GM12878 (cell line): ENCODE measurements around the gene KCNMB3. TPM values are rescaled to one million over a fixed set of nuclear protein-coding genes. Genes with fewer than 3 reads are reported as not detected.

Experiments
- BCL11A ChIP-seq: IDR thresholded peaks from 2 replicates; pipeline ENCODE4 v1.6.1; 2011; ENCODE audit warnings: low read depth, low read length
- CHD2 ChIP-seq: IDR thresholded peaks from 2 replicates; pipeline ENCODE4 v1.6.1; 2011; ENCODE audit warnings: low read depth, low read length, improper control_type of control experiment, borderline replicate concordance
- HDGF ChIP-seq: fragments of 450-650 bp; IDR thresholded peaks from 2 replicates; pipeline ENCODE4 v1.6.1; 2016; ENCODE audit warnings: antibody characterized with exemption
- MYC ChIP-seq: IDR thresholded peaks from 2 replicates; pipeline ENCODE4 v1.6.1; 2011; ENCODE audit warnings: mild to moderate bottlenecking, low read length, moderate library complexity, inconsistent platforms; ENCODE audit not compliant: insufficient read depth, insufficient replicate concordance, insufficient read length, severe bottlenecking
- NFYA ChIP-seq: IDR thresholded peaks from 2 replicates; pipeline ENCODE4 v1.6.1; 2011; ENCODE audit warnings: low read depth, mild to moderate bottlenecking, low read length, improper control_type of control experiment, borderline replicate concordance
- NR2C2 ChIP-seq: IDR thresholded peaks from 2 replicates; pipeline ENCODE4 v1.6.1; 2011; ENCODE audit warnings: borderline replicate concordance, low read depth; ENCODE audit not compliant: control insufficient read depth, insufficient read length
- SREBF2 ChIP-seq: IDR thresholded peaks from 2 replicates; pipeline ENCODE4 v1.6.1; 2012; ENCODE audit warnings: mild to moderate bottlenecking, low read length
- SUZ12 ChIP-seq: fragments of 200-600 bp; sonication (generic); IDR thresholded peaks from one replicate; pipeline ENCODE4 v1.6.1; 2018; ENCODE audit warnings: antibody characterized with exemption, mild to moderate bottlenecking; ENCODE audit not compliant: unreplicated experiment
- TBL1XR1 ChIP-seq: IDR thresholded peaks from 2 replicates; pipeline ENCODE4 v1.6.1; 2012; ENCODE audit warnings: low read depth, low read length, improper control_type of control experiment
- polyA plus RNA-seq, 11 experiments: library from polyadenylated mRNA; depleted of rRNA in 4 of 11; unstranded in 6 of 11; stranded (reverse) in 5 of 11; fragments of >200 nt; fragmentation: Nextera tagmentation in 4 of 11; fragmentation: Illumina TruSeq in 1 of 11; extraction: Ambion mirVana in 4 of 11; extraction: Trizol in 1 of 11; gene quantifications; 1 replicate in 1 of 11; 2 replicates in 10 of 11; pipeline versions ENCODE4 v1.2.1 to v1.2.3, GENCODE V29; 2011 to 2016; ENCODE audit warnings: inconsistent platforms in 2 of 11, missing spikeins in 2 of 11, low read depth in 1 of 11
- total RNA-seq, 4 experiments: library from RNA; depleted of rRNA in 3 of 4; stranded (reverse); fragments of >200 nt in 3 of 4; fragmentation: Illumina TruSeq in 1 of 4; extraction: Trizol in 1 of 4; gene quantifications; 2 replicates each; pipeline versions ENCODE4 v1.2.1 to v1.2.3, GENCODE V29; 2013 to 2021
- TF ChIP-seq, protein P1 (sequence below): fragments of 450-650 bp; IDR thresholded peaks from 2 replicates; pipeline ENCODE4 v1.6.1; 2014; ENCODE audit warnings: mild to moderate bottlenecking
- TF ChIP-seq, protein P2 (sequence below): IDR thresholded peaks from 2 replicates; pipeline ENCODE4 v1.6.1; 2011; ENCODE audit warnings: mild to moderate bottlenecking, low read depth, low read length, moderate library complexity; ENCODE audit not compliant: insufficient replicate concordance
- TF ChIP-seq, protein P3 (sequence below): IDR thresholded peaks from 2 replicates; pipeline ENCODE4 v1.6.1; 2011; ENCODE audit warnings: borderline replicate concordance, low read depth, mild to moderate bottlenecking, moderate library complexity, mixed read lengths, low read length; ENCODE audit not compliant: insufficient read depth; ENCODE audit errors: extremely low read length
- TF ChIP-seq, protein P4 (sequence below): fragments of 150-350 bp; IDR thresholded peaks from 2 replicates; pipeline ENCODE4 v1.6.1; 2016; ENCODE audit warnings: low read depth, low read length
- TF ChIP-seq, protein P5 (sequence below): fragments of 450-650 bp; IDR thresholded peaks from 2 replicates; pipeline ENCODE4 v1.6.1; 2016; ENCODE audit warnings: mild to moderate bottlenecking, moderate library complexity, borderline replicate concordance
- TF ChIP-seq, protein P6 (sequence below): fragments of 150-350 bp; IDR thresholded peaks from 2 replicates; pipeline ENCODE4 v1.6.1; 2014; ENCODE audit warnings: mild to moderate bottlenecking, low read depth, low read length

The KCNMB3 gene
- total and polyA plus RNA-seq, 10 of the 15 experiments (the other 5 are each of a cell fraction or from before 2014, with no cell fraction given), result 0.20 to 4.6 (median 2.2) TPM

DNA sequence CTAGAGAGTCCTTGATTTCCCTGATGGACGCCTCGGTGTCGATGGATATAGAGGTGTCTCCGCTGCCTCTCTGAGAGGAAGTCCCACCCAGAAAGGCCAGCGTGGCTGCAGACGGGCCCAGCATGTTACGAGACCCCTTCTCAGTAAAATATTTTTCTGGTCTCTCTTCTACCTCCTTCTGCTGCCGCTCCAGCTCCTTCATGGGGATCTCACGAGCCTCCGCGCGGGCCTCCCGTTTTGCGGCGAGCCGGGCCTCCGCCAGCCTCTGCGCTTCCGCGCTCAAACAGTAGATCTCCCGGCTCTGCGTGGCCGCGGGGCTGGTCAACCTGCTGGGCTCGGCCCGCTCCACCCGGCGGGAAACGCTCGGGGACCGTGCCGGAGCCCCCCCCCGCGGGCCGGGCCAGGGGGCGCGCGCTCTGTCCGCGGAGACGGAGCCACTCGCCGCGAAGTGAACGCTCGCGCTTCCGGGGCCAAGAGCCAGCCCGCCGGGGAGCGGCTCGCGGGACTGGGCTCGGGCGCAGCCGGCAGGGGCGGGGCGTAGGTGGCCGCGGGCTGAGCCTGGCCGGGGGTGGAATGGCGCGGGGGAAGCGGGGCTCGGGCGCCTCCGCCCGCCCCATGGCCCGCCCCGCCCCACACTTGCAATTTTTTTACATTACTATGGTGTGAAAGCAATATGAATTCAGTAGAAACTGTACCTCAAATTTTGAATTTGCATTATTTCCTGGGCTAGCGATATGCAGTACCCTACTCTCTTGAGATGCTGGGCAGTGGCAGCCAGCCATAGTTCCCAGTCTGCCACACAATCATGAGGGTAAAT, 10.2 kb upstream of the KCNMB3 start (continued):
- TF ChIP-seq NFYA (no peak), BCL11A (no peak), SUZ12 (no peak), NR2C2 (no peak), CHD2 (0 out of 2 replicates have a peak, but pooled peaks have one; percentile 43), HDGF (no peak), SREBF2 (no peak), TBL1XR1 (no peak), MYC (no peak)
- TF ChIP-seq, protein P1, sequence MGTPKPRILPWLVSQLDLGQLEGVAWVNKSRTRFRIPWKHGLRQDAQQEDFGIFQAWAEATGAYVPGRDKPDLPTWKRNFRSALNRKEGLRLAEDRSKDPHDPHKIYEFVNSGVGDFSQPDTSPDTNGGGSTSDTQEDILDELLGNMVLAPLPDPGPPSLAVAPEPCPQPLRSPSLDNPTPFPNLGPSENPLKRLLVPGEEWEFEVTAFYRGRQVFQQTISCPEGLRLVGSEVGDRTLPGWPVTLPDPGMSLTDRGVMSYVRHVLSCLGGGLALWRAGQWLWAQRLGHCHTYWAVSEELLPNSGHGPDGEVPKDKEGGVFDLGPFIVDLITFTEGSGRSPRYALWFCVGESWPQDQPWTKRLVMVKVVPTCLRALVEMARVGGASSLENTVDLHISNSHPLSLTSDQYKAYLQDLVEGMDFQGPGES, result no peak
- TF ChIP-seq, protein P2, sequence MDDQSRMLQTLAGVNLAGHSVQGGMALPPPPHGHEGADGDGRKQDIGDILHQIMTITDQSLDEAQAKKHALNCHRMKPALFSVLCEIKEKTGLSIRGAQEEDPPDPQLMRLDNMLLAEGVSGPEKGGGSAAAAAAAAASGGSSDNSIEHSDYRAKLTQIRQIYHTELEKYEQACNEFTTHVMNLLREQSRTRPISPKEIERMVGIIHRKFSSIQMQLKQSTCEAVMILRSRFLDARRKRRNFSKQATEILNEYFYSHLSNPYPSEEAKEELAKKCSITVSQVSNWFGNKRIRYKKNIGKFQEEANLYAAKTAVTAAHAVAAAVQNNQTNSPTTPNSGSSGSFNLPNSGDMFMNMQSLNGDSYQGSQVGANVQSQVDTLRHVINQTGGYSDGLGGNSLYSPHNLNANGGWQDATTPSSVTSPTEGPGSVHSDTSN, result no peak
- TF ChIP-seq, protein P3, sequence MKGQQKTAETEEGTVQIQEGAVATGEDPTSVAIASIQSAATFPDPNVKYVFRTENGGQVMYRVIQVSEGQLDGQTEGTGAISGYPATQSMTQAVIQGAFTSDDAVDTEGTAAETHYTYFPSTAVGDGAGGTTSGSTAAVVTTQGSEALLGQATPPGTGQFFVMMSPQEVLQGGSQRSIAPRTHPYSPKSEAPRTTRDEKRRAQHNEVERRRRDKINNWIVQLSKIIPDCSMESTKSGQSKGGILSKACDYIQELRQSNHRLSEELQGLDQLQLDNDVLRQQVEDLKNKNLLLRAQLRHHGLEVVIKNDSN, result no peak
- TF ChIP-seq, protein P4, sequence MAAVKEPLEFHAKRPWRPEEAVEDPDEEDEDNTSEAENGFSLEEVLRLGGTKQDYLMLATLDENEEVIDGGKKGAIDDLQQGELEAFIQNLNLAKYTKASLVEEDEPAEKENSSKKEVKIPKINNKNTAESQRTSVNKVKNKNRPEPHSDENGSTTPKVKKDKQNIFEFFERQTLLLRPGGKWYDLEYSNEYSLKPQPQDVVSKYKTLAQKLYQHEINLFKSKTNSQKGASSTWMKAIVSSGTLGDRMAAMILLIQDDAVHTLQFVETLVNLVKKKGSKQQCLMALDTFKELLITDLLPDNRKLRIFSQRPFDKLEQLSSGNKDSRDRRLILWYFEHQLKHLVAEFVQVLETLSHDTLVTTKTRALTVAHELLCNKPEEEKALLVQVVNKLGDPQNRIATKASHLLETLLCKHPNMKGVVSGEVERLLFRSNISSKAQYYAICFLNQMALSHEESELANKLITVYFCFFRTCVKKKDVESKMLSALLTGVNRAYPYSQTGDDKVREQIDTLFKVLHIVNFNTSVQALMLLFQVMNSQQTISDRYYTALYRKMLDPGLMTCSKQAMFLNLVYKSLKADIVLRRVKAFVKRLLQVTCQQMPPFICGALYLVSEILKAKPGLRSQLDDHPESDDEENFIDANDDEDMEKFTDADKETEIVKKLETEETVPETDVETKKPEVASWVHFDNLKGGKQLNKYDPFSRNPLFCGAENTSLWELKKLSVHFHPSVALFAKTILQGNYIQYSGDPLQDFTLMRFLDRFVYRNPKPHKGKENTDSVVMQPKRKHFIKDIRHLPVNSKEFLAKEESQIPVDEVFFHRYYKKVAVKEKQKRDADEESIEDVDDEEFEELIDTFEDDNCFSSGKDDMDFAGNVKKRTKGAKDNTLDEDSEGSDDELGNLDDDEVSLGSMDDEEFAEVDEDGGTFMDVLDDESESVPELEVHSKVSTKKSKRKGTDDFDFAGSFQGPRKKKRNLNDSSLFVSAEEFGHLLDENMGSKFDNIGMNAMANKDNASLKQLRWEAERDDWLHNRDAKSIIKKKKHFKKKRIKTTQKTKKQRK, result no peak
- TF ChIP-seq, protein P5, sequence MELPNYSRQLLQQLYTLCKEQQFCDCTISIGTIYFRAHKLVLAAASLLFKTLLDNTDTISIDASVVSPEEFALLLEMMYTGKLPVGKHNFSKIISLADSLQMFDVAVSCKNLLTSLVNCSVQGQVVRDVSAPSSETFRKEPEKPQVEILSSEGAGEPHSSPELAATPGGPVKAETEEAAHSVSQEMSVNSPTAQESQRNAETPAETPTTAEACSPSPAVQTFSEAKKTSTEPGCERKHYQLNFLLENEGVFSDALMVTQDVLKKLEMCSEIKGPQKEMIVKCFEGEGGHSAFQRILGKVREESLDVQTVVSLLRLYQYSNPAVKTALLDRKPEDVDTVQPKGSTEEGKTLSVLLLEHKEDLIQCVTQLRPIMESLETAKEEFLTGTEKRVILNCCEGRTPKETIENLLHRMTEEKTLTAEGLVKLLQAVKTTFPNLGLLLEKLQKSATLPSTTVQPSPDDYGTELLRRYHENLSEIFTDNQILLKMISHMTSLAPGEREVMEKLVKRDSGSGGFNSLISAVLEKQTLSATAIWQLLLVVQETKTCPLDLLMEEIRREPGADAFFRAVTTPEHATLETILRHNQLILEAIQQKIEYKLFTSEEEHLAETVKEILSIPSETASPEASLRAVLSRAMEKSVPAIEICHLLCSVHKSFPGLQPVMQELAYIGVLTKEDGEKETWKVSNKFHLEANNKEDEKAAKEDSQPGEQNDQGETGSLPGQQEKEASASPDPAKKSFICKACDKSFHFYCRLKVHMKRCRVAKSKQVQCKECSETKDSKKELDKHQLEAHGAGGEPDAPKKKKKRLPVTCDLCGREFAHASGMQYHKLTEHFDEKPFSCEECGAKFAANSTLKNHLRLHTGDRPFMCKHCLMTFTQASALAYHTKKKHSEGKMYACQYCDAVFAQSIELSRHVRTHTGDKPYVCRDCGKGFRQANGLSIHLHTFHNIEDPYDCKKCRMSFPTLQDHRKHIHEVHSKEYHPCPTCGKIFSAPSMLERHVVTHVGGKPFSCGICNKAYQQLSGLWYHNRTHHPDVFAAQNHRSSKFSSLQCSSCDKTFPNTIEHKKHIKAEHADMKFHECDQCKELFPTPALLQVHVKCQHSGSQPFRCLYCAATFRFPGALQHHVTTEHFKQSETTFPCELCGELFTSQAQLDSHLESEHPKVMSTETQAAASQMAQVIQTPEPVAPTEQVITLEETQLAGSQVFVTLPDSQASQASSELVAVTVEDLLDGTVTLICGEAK, result peak; percentile 38; the same call in 1 of the 2 replicates
- TF ChIP-seq, protein P6, sequence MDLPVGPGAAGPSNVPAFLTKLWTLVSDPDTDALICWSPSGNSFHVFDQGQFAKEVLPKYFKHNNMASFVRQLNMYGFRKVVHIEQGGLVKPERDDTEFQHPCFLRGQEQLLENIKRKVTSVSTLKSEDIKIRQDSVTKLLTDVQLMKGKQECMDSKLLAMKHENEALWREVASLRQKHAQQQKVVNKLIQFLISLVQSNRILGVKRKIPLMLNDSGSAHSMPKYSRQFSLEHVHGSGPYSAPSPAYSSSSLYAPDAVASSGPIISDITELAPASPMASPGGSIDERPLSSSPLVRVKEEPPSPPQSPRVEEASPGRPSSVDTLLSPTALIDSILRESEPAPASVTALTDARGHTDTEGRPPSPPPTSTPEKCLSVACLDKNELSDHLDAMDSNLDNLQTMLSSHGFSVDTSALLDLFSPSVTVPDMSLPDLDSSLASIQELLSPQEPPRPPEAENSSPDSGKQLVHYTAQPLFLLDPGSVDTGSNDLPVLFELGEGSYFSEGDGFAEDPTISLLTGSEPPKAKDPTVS, result no peak
